GM23338 (cell line): Measurements from ENCODE around the gene SP9. TPM values are rescaled to one million over a fixed set of nuclear protein-coding genes. Genes with fewer than 3 reads are reported as not detected.

Experiments
- ATAC-seq: fragments of 200-7000 bp; cut with Tn5 transposase; 3 replicates; pipeline ENCODE4 v1.9.1; 2020
- DNase-seq: peaks from one replicate; pipeline ENCODE4 v3.0.0-alpha.2; 2015; ENCODE audit warnings: low spot score
- H2AFZ ChIP-seq: fragments of 200-600 bp; sonication (generic); 2 replicates; pipeline ENCODE4 v1.8.0; 2016; ENCODE audit warnings: antibody characterized with exemption, mild to moderate bottlenecking, moderate library complexity
- H3F3A ChIP-seq: fragments of 200-600 bp; sonication (generic); replicated peaks from 2 replicates; pipeline ENCODE4 v1.8.0; 2017; ENCODE audit warnings: antibody characterized with exemption, mixed run types, low read depth
- H3K27ac ChIP-seq: fragments of 200-600 bp; sonication (generic); 2 replicates; pipeline ENCODE4 v1.6.1; 2016; ENCODE audit warnings: low read depth
- H3K27me3 ChIP-seq: fragments of 200-600 bp; sonication (generic); 2 replicates; pipeline ENCODE4 v1.8.0; 2016; ENCODE audit warnings: mild to moderate bottlenecking, mixed run types, moderate library complexity; ENCODE audit not compliant: insufficient read depth
- H3K36me3 ChIP-seq: fragments of 200-600 bp; sonication (generic); 2 replicates; pipeline ENCODE4 v1.8.0; 2016; ENCODE audit warnings: mild to moderate bottlenecking; ENCODE audit not compliant: insufficient read depth
- H3K4me1 ChIP-seq: fragments of 200-600 bp; sonication (generic); 2 replicates; pipeline ENCODE4 v1.8.0; 2016; ENCODE audit warnings: mild to moderate bottlenecking, moderate library complexity; ENCODE audit not compliant: insufficient read depth
- H3K4me2 ChIP-seq: fragments of 200-600 bp; sonication (generic); 2 replicates; pipeline ENCODE4 v1.7.1; 2017; ENCODE audit warnings: mixed run types
- H3K4me3 ChIP-seq: fragments of 200-600 bp; sonication (generic); 2 replicates; pipeline ENCODE4 v1.6.1; 2016; ENCODE audit warnings: mixed run types
- H3K79me2 ChIP-seq: fragments of 200-600 bp; sonication (generic); replicated peaks from 2 replicates; pipeline ENCODE4 v1.8.0; 2017; ENCODE audit warnings: mild to moderate bottlenecking; ENCODE audit not compliant: insufficient read depth
- H3K9me2 ChIP-seq: fragments of 200-600 bp; sonication (generic); 2 replicates; pipeline ENCODE4 v1.8.0; 2017; ENCODE audit not compliant: insufficient read depth
- H4K20me1 ChIP-seq: fragments of 200-600 bp; sonication (generic); replicated peaks from 2 replicates; pipeline ENCODE4 v1.8.0; 2017; ENCODE audit warnings: mild to moderate bottlenecking; ENCODE audit not compliant: insufficient read depth
- H3K27ac Mint-ChIP-seq: 2 replicates; pipeline ENCODE4 v1.8.0; 2020; ENCODE audit warnings: inconsistent platforms, mild to moderate bottlenecking, moderate library complexity, mixed read lengths
- H3K27me3 Mint-ChIP-seq: 3 replicates; pipeline ENCODE4 v1.8.0; 2022; ENCODE audit warnings: low read depth, mild to moderate bottlenecking, moderate library complexity, mixed read lengths, inconsistent platforms; ENCODE audit not compliant: insufficient read depth, poor library complexity
- H3K36me3 Mint-ChIP-seq: 3 replicates; pipeline ENCODE4 v1.8.0; 2021; ENCODE audit warnings: low read depth, mild to moderate bottlenecking, inconsistent platforms, moderate library complexity, mixed read lengths
- H3K4me1 Mint-ChIP-seq: 3 replicates; pipeline ENCODE4 v1.8.0; 2020; ENCODE audit warnings: mild to moderate bottlenecking, inconsistent platforms, mixed read lengths
- H3K4me3 Mint-ChIP-seq: 3 replicates; pipeline ENCODE4 v1.8.0; 2021; ENCODE audit warnings: moderate library complexity, mild to moderate bottlenecking, inconsistent platforms, mixed read lengths
- H3K9me3 Mint-ChIP-seq: 3 replicates; pipeline ENCODE4 v1.8.0; 2020; ENCODE audit warnings: moderate library complexity, mild to moderate bottlenecking, inconsistent platforms, mixed read lengths
- CTCF ChIP-seq, 2 experiments: fragments of 200-600 bp in 1 of 2; sonication (generic) in 1 of 2; conservative IDR thresholded peaks; 2 replicates each; pipeline versions ENCODE4 v1.5.1 to v1.6.1; 2016 to 2017; ENCODE audit warnings: antibody characterized with exemption in 2 of 2, low read depth in 2 of 2, mild to moderate bottlenecking in 2 of 2, moderate library complexity in 1 of 2
- ETS1 ChIP-seq: IDR thresholded peaks from 2 replicates; pipeline ENCODE4 v1.6.1; 2016; ENCODE audit warnings: antibody characterized with exemption
- EZH2 ChIP-seq: fragments of 200-600 bp; sonication (generic); IDR thresholded peaks from one replicate; pipeline ENCODE4 v1.8.0; 2017; ENCODE audit warnings: antibody characterized with exemption, mild to moderate bottlenecking, low read depth; ENCODE audit not compliant: unreplicated experiment
- REST ChIP-seq: IDR thresholded peaks from one replicate; pipeline ENCODE4 v1.6.1; 2018; ENCODE audit warnings: antibody characterized with exemption; ENCODE audit not compliant: unreplicated experiment
- polyA plus RNA-seq: library from polyadenylated mRNA; unstranded; fragments of >200 nt; fragmentation: Nextera tagmentation; extraction: Ambion mirVana; gene quantifications from 2 replicates; pipeline ENCODE4 v1.2.1, GENCODE V29; 2016
- total RNA-seq: library from RNA; depleted of rRNA; stranded (reverse); fragments of >200 nt; shearing (Covaris generic); gene quantifications from 2 replicates; pipeline ENCODE4 v1.2.3, GENCODE V29; 2014

The SP9 gene
- total and polyA plus RNA-seq, 2 experiments from 2014 or later: 0.49 TPM; not detected in 1

GRCh38 chr2:174332217-174332963 lies 2.4 kb upstream of the SP9 start:
- H3K4me1 ChIP-seq: peaks cover 68% of the 10 kb centered on the region
- peaks cover 65% of the 10 kb centered on the region for H3F3A ChIP-seq
- H3K36me3 Mint-ChIP-seq: no peaks in the 10 kb centered on the region
- peaks cover 24% of the 10 kb centered on the region for H4K20me1 ChIP-seq
- H3K27ac ChIP-seq: no peak overlapping the region
- no peaks in the 10 kb centered on the region for H3K79me2 ChIP-seq
- H3K4me2 ChIP-seq: peak overlapping the region; percentile 78
- H3K27me3 ChIP-seq: peaks cover 97% of the 10 kb centered on the region
- peak overlapping the region; percentile 49 for H3K4me3 ChIP-seq
- H3K4me3 Mint-ChIP-seq: peak overlapping the region; percentile 61
- H2AFZ ChIP-seq: no peak overlapping the region
- H3K27me3 Mint-ChIP-seq: peaks cover 97% of the 10 kb centered on the region
- H3K4me1 Mint-ChIP-seq: peaks cover 66% of the 10 kb centered on the region
- DNase-seq: peak; percentile 82
- TF ChIP-seq EZH2 (peak; percentile 8), CTCF (conservative IDR thresholded peaks at IDR 0.05; ENCODE audit: low read depth in 2 of 2) (peak; percentile 21 to 30; a peak in 2 of 4 replicates), ETS1 (no peak)
- H3K36me3 ChIP-seq: no peaks in the 10 kb centered on the region
- H3K9me2 ChIP-seq: no peaks in the 10 kb centered on the region
- peak; percentile 2 for ATAC-seq
- H3K27ac Mint-ChIP-seq: no peak overlapping the region
- peaks cover 5% of the 10 kb centered on the region; the same call in 1 of the 3 replicates for H3K9me3 Mint-ChIP-seq

GRCh38 chr2:174333017-174333371 lies 1.8 kb upstream of the SP9 start:
- Mint-ChIP-seq H3K4me3 (peak overlapping the region; percentile 61), H3K27ac (no peak overlapping the region), H3K4me1 (peaks cover 66% of the 10 kb centered on the region), H3K36me3 (peaks cover 5% of the 10 kb centered on the region; the same call in 1 of the 3 replicates), H3K27me3 (peaks cover 97% of the 10 kb centered on the region), H3K9me3 (peaks cover 9% of the 10 kb centered on the region)
- H3K4me2 ChIP-seq: peak overlapping the region; percentile 78
- peaks cover 59% of the 10 kb centered on the region for H3F3A ChIP-seq
- TF ChIP-seq EZH2: peak; percentile 90
- no peak for TF ChIP-seq REST
- peaks cover 97% of the 10 kb centered on the region for H3K27me3 ChIP-seq
- DNase-seq: no peak
- H2AFZ ChIP-seq: peak overlapping the region; percentile 40; the same call in 1 of the 2 replicates
- H3K27ac ChIP-seq: no peak overlapping the region
- no peaks in the 10 kb centered on the region for H3K36me3 ChIP-seq
- H3K79me2 ChIP-seq: no peaks in the 10 kb centered on the region
- no peak for ATAC-seq
- H3K4me3 ChIP-seq: peak overlapping the region; percentile 49
- H3K4me1 ChIP-seq: peaks cover 69% of the 10 kb centered on the region
- H3K9me2 ChIP-seq: no peaks in the 10 kb centered on the region
- H4K20me1 ChIP-seq: peaks cover 24% of the 10 kb centered on the region
